Measurements from ENCODE around the gene SPACA5B.
"Not testable (repeated sequence)": the region's sequence is repeated elsewhere in the genome, so short reads cannot be mapped to it uniquely, and the experiment has no call there.

SPACA5B gene

DNA sequence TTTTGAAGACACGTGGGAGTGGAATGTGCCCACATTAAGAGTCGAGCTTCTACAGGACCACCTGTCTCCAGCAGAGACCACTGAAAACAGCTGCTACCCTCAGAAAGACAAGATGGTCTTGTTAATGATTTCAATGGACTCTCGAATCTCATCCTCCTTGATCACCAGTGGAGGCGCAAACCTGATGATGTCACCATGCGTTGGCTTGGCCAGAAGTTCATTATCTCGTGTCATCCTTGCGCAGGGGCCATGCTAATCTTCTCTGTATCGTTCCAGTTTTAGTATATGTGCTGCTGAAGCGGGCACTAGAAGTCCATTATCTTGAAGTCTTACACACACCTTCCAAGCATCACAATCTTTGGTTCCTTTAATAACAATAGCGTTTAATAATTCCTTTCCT lies 23.3 kb downstream of the SPACA5B start:
- Histone ChIP-seq H3K4me2 (ENCODE audit: low read depth, low read length, poor library complexity, severe bottlenecking) (no peak overlapping the region), H3F3A (ENCODE audit: insufficient read depth) (no peaks in the 10 kb centered on the region), H3K9me2 (replicated peaks; ENCODE audit: insufficient read depth, low read length) (no peaks in the 10 kb centered on the region), H2AFZ (ENCODE audit: low read depth, low read length, severe bottlenecking) (no peak overlapping the region), H3K9me3 (ENCODE audit: insufficient read depth, low read length) (no peaks in the 10 kb centered on the region), H4K20me1 (ENCODE audit: low read depth, low read length) (no peaks in the 10 kb centered on the region), H3K27ac (ENCODE audit: low read depth, low read length) (no peak overlapping the region), H3K36me3 (ENCODE audit: low read length) (no peaks in the 10 kb centered on the region), H3K79me2 (ENCODE audit: insufficient read depth, low read length) (no peaks in the 10 kb centered on the region), H3K27me3 (ENCODE audit: low read length) (no peaks in the 10 kb centered on the region), H3K9ac (ENCODE audit: low read length) (no peak overlapping the region), H3K4me3 (ENCODE audit: insufficient read depth, low read length, poor library complexity, severe bottlenecking) (no peak overlapping the region)
- no peak for TF ChIP-seq CTCF (IDR thresholded peaks at IDR 0.05; ENCODE audit: insufficient read depth, low read length, poor library complexity, severe bottlenecking)
- TF ChIP-seq EZH2phosphoT487 (conservative IDR thresholded peaks at IDR 0.05; ENCODE audit: low read length), result no peak

- H3K36me3 ChIP-seq (ENCODE audit: low read length), result no peaks in the 10 kb centered on the region
- no peak for TF ChIP-seq EZH2phosphoT487 (conservative IDR thresholded peaks at IDR 0.05; ENCODE audit: low read length)
- TF ChIP-seq CTCF (IDR thresholded peaks at IDR 0.05; ENCODE audit: insufficient read depth, low read length, poor library complexity, severe bottlenecking), result no peak
- H2AFZ ChIP-seq (ENCODE audit: low read depth, low read length, severe bottlenecking), result no peak overlapping the region
- H3K9me2 ChIP-seq (replicated peaks; ENCODE audit: insufficient read depth, low read length), result no peaks in the 10 kb centered on the region
- no peak overlapping the region for H3K4me2 ChIP-seq (ENCODE audit: low read depth, low read length, poor library complexity, severe bottlenecking)
- no peaks in the 10 kb centered on the region for H4K20me1 ChIP-seq (ENCODE audit: low read depth, low read length)
- no peak overlapping the region for H3K27ac ChIP-seq (ENCODE audit: low read depth, low read length)
- H3K9me3 ChIP-seq (ENCODE audit: insufficient read depth, low read length), result no peaks in the 10 kb centered on the region
- H3K79me2 ChIP-seq (ENCODE audit: insufficient read depth, low read length), result no peaks in the 10 kb centered on the region
- no peaks in the 10 kb centered on the region for H3K27me3 ChIP-seq (ENCODE audit: low read length)
- H3F3A ChIP-seq (ENCODE audit: insufficient read depth), result no peaks in the 10 kb centered on the region
- H3K4me3 ChIP-seq (ENCODE audit: insufficient read depth, low read length, poor library complexity, severe bottlenecking), result no peak overlapping the region
- no peak overlapping the region for H3K9ac ChIP-seq (ENCODE audit: low read length)
These were observed 24.4 kb downstream of the SPACA5B start for GRCh38 chrX:48154796-48155195.

DNA sequence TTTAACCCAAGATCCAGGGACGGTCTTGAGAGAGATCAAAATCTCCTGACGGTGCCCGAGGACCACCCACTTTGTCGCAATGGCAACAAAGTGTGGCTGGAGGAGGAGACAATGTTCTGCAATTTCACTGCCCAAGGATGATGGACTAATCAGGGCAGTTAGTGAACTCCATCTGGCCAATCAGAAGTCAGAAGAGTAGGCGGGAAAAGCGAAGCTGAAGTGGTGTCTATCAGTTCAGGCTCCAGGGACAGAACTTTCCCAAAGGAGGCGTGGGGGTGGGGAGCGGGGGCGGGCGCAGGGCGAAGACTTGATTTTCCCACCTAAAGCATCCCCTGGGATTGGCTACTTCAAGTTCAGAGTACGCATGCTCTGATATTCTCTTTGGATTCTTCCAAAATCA lies 25.6 kb downstream of the SPACA5B start:
- H3F3A ChIP-seq (ENCODE audit: insufficient read depth), result no peaks in the 10 kb centered on the region
- no peaks in the 10 kb centered on the region for H3K79me2 ChIP-seq (ENCODE audit: insufficient read depth, low read length)
- H3K27me3 ChIP-seq (ENCODE audit: low read length), result no peaks in the 10 kb centered on the region
- H3K4me2 ChIP-seq (ENCODE audit: low read depth, low read length, poor library complexity, severe bottlenecking), result no peak overlapping the region
- H3K27ac ChIP-seq (ENCODE audit: low read depth, low read length), result no peak overlapping the region
- no peak for TF ChIP-seq CTCF (IDR thresholded peaks at IDR 0.05; ENCODE audit: insufficient read depth, low read length, poor library complexity, severe bottlenecking)
- TF ChIP-seq EZH2phosphoT487 (conservative IDR thresholded peaks at IDR 0.05; ENCODE audit: low read length), result no peak
- H2AFZ ChIP-seq (ENCODE audit: low read depth, low read length, severe bottlenecking), result no peak overlapping the region
- H3K9me2 ChIP-seq (replicated peaks; ENCODE audit: insufficient read depth, low read length), result no peaks in the 10 kb centered on the region
- H3K9ac ChIP-seq (ENCODE audit: low read length), result no peak overlapping the region
- no peaks in the 10 kb centered on the region for H4K20me1 ChIP-seq (ENCODE audit: low read depth, low read length)
- no peaks in the 10 kb centered on the region for H3K36me3 ChIP-seq (ENCODE audit: low read length)
- no peaks in the 10 kb centered on the region for H3K9me3 ChIP-seq (ENCODE audit: insufficient read depth, low read length)
- no peak overlapping the region for H3K4me3 ChIP-seq (ENCODE audit: insufficient read depth, low read length, poor library complexity, severe bottlenecking)

DNA sequence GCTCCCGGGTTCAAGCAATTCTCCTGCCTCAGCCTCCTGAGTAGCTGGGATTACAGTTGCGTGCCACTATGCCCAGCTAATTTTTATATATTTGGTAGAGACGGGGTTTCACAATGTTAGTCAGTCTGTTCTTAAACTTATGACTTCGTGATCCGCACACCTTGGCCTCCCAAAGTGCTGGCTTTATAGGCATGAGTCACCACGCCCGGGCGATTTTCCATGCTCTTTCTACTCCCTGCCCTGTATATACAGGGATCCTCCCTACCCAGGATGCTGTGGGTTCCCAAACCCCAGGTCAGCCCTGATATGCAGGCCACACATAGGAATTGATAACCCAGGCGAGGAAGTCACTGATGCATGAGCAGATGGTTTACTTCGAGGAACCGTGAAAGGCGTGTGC lies 34.8 kb downstream of the SPACA5B start:
- no peaks in the 10 kb centered on the region for H3K9me2 ChIP-seq (replicated peaks; ENCODE audit: insufficient read depth, low read length)
- TF ChIP-seq EZH2phosphoT487 (conservative IDR thresholded peaks at IDR 0.05; ENCODE audit: low read length) (no peak), CTCF (IDR thresholded peaks at IDR 0.05; ENCODE audit: insufficient read depth, low read length, poor library complexity, severe bottlenecking) (no peak)
- H3K4me3 ChIP-seq (ENCODE audit: insufficient read depth, low read length, poor library complexity, severe bottlenecking), result no peak overlapping the region
- H4K20me1 ChIP-seq (ENCODE audit: low read depth, low read length), result no peaks in the 10 kb centered on the region
- no peaks in the 10 kb centered on the region for H3K36me3 ChIP-seq (ENCODE audit: low read length)
- H3K4me2 ChIP-seq (ENCODE audit: low read depth, low read length, poor library complexity, severe bottlenecking), result no peak overlapping the region
- H3K9ac ChIP-seq (ENCODE audit: low read length), result no peak overlapping the region
- H3F3A ChIP-seq (ENCODE audit: insufficient read depth), result no peaks in the 10 kb centered on the region
- no peak overlapping the region for H2AFZ ChIP-seq (ENCODE audit: low read depth, low read length, severe bottlenecking)
- H3K79me2 ChIP-seq (ENCODE audit: insufficient read depth, low read length), result no peaks in the 10 kb centered on the region
- no peak overlapping the region for H3K27ac ChIP-seq (ENCODE audit: low read depth, low read length)
- no peaks in the 10 kb centered on the region for H3K9me3 ChIP-seq (ENCODE audit: insufficient read depth, low read length)
- no peaks in the 10 kb centered on the region for H3K27me3 ChIP-seq (ENCODE audit: low read length)

- not testable (repeated sequence) for H3K9me3 ChIP-seq (ENCODE audit: insufficient read depth, low read length); H3K9ac ChIP-seq (ENCODE audit: low read length); H3K79me2 ChIP-seq (ENCODE audit: insufficient read depth, low read length); H4K20me1 ChIP-seq (ENCODE audit: low read depth, low read length); H3K27ac ChIP-seq (ENCODE audit: low read depth, low read length); H3K27me3 ChIP-seq (ENCODE audit: low read length); H3K4me3 ChIP-seq (ENCODE audit: insufficient read depth, low read length, poor library complexity, severe bottlenecking); H2AFZ ChIP-seq (ENCODE audit: low read depth, low read length, severe bottlenecking); H3K36me3 ChIP-seq (ENCODE audit: low read length); H3K9me2 ChIP-seq (replicated peaks; ENCODE audit: insufficient read depth, low read length); H3K4me2 ChIP-seq (ENCODE audit: low read depth, low read length, poor library complexity, severe bottlenecking); H3F3A ChIP-seq (ENCODE audit: insufficient read depth)
These were observed 35.9 kb downstream of the SPACA5B start for GRCh38 chrX:48166322-48166721.
